Measurements from ENCODE around the gene NOP56. TPM values are rescaled to one million over a fixed set of nuclear protein-coding genes. Genes with fewer than 3 reads are reported as not detected.

Gene NOP56
- polyA plus RNA-seq, 3 donors from 2014 or later, result 69.5 to 94.8 (median 71.2) TPM

DNA sequence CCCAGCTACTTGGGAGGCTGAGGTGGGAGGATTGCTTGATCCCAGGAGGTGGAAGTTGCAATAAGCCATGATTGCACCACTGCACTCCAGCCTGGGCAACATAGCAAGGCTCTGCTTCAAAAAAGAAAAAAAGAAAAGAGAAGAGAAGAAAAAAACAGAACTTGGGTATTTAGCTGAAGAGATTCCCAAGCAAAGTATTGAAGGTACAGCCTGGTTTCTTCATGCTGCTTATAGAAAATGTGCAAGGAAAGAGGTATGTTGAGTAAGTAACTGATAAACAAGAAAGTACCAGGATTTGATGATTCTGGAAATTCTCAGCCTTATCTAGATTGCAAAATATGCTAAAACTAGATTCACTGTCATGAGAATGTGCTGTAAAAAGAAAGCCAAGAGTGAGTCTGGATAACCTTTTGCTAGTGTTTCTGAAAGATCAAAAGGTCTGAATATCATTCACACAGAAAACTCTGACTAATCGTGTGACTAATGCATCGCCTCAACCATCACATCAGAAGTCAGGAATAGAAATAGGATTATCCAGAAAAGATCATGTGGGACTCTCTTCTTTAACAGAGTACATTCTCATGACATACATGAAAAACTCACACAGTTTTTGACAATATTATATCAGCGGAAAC is 32.4 kb upstream of the NOP56 start:
- Mint-ChIP-seq H3K4me3 (no peak overlapping the region), H3K27me3 (ENCODE audit: low read depth in 3 of 3) (peaks cover 5 to 8% (median 6%) of the 10 kb centered on the region in 3 donors), H3K36me3 (no peaks in the 10 kb centered on the region), H3K4me1 (no peaks in the 10 kb centered on the region), H3K9me3 (no peaks in the 10 kb centered on the region), H3K27ac (no peak overlapping the region)
- DNase-seq, result no peak

DNA sequence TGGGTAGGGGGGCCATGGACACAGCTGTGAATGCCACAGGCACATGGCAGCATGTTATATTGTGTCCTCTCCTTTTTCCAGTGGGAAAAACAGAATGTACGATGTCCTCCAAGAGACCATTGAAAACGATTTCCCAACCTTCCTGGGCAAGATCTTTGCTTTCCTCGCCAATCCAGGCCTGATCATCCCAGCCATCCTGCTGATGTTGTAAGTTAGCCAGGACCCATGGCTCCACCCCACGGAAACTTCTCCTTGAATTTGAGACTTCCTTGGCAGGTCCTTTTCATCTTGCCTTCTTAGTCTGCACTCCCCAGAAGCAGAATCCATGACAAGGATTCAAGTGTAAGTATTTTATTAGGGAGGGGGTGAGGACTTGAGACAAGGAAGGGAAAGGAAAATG is 28.2 kb upstream of the NOP56 start:
- Mint-ChIP-seq H3K36me3 (peaks cover 0 to 4% (median 0%) of the 10 kb centered on the region in 3 donors), H3K4me3 (no peak overlapping the region), H3K27ac (no peak overlapping the region), H3K4me1 (no peaks in the 10 kb centered on the region), H3K9me3 (peaks cover 0 to 13% (median 2%) of the 10 kb centered on the region in 6 donors), H3K27me3 (ENCODE audit: low read depth in 3 of 3) (peaks cover 0 to 8% (median 0%) of the 10 kb centered on the region in 3 donors)
- no peak for DNase-seq

DNA sequence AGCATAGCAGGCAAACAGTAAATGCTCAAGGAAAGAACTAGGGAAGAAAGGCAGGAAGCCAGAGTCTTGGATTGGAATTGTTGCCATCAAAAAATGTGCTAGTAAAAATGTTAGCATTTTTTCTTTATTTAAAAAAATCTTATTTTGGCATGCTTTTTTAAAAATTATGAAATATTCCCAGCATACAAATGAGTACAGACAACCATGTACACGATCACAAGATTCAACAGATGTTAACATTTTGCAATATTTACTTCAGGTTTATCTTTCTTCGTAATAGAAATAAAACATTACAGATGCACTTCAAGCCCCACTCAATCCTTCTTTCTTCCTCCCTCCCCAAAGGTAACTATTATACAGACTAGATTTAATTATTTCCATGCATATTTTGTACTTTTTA is 27.4 kb upstream of the NOP56 start:
- Mint-ChIP-seq H3K36me3 (peaks cover 0 to 7% (median 0%) of the 10 kb centered on the region in 3 donors), H3K4me1 (no peaks in the 10 kb centered on the region), H3K4me3 (no peak overlapping the region), H3K27me3 (ENCODE audit: low read depth in 3 of 3) (peaks cover 0 to 8% (median 3%) of the 10 kb centered on the region in 3 donors), H3K27ac (no peak overlapping the region), H3K9me3 (peaks cover 0 to 13% (median 3%) of the 10 kb centered on the region in 6 donors)
- DNase-seq, result no peak

DNA sequence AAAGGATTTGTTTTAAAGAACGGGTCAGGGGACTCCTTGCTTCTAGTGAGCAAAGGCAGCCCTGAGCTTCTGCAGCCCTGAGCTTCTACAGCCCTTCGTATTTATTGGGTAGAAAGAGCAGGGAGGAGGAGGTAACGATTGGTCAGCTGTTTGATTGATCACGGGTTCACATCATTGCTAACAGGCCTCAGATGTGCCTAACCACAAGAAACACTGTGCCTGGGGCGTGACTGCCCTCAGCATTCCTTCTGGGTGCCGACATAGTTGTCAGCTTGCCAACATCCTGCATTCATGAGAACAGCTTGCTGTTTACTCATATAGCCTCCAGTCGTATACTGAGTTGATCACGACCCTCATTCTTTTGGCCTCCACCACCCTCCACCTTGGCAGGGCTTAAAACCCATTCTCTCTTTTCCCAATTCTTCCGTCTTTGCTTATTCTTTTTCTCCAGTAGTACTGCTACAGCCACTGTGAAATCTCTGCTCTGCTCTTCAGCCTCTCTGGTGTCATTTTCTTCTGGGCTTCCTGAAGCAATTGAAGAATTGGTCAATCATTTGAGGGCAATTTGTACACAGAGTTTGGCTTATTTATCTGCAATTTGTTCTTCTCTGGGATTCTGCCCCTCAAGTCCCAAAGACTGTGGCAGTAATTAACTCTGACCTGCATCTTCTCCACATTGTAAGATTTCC is 25.4 kb upstream of the NOP56 start:
- Mint-ChIP-seq H3K4me3 (no peak overlapping the region), H3K9me3 (peaks cover 1 to 22% (median 9%) of the 10 kb centered on the region in 6 donors), H3K36me3 (peaks cover 3 to 7% (median 5%) of the 10 kb centered on the region in 3 donors), H3K27ac (no peak overlapping the region), H3K27me3 (ENCODE audit: low read depth in 3 of 3) (peaks cover 2 to 11% (median 3%) of the 10 kb centered on the region in 3 donors), H3K4me1 (no peaks in the 10 kb centered on the region)
- DNase-seq, result no peak

DNA sequence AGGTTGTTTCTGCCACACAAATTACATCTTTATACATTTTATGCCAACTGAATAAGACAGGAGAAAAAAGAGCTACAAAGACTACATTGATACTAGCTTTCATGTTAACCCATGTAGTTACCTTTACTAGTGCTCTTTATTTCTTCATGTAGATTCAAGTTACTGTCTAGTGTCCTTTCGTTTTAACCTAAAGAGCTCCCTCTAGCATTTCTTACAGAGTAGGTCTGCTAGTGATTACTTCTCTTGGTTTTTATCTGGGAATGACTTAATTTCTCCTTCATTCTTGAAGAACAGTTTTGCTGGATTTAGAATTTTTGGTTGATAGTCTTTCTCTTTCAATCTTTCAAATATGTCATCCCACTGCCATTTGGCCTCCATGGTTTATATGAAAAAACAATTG is 21.2 kb upstream of the NOP56 start:
- no peak overlapping the region for H3K4me3 Mint-ChIP-seq
- peaks cover 10 to 14% (median 11%) of the 10 kb centered on the region in 3 donors for H3K27me3 Mint-ChIP-seq (ENCODE audit: low read depth in 3 of 3)
- H3K4me1 Mint-ChIP-seq, result peaks cover 12 to 24% of the 10 kb centered on the region in 2 donors
- peaks cover 7 to 9% (median 7%) of the 10 kb centered on the region in 3 donors for H3K36me3 Mint-ChIP-seq
- no peak for DNase-seq
- H3K27ac Mint-ChIP-seq, result no peak overlapping the region
- H3K9me3 Mint-ChIP-seq, result peaks cover 1 to 22% (median 9%) of the 10 kb centered on the region in 6 donors

- H3K27me3 Mint-ChIP-seq (ENCODE audit: low read depth in 3 of 3), result peaks cover 11 to 15% (median 11%) of the 10 kb centered on the region in 3 donors
- H3K4me3 Mint-ChIP-seq, result no peak overlapping the region
- H3K27ac Mint-ChIP-seq, result no peak overlapping the region
- H3K9me3 Mint-ChIP-seq, result peaks cover 0 to 22% (median 4%) of the 10 kb centered on the region in 6 donors
- DNase-seq, result no peak
- peaks cover 32 to 46% of the 10 kb centered on the region in 2 donors for H3K4me1 Mint-ChIP-seq
- H3K36me3 Mint-ChIP-seq, result peaks cover 3 to 9% (median 7%) of the 10 kb centered on the region in 3 donors
These were observed 19.1 kb upstream of the NOP56 start for GRCh38 chr20:2633381-2633780.

GRCh38 chr20:2637246-2637645 is 15.2 kb upstream of the NOP56 start:
- Mint-ChIP-seq H3K9me3 (peaks cover 0 to 1% (median 0%) of the 10 kb centered on the region in 6 donors), H3K36me3 (peaks cover 14 to 21% (median 20%) of the 10 kb centered on the region in 3 donors), H3K27ac (peak overlapping the region; percentile 29 to 91 (median 78)), H3K4me3 (peak overlapping the region; percentile 77 to 88 (median 83)), H3K4me1 (peaks cover 41 to 57% of the 10 kb centered on the region in 2 donors), H3K27me3 (ENCODE audit: low read depth in 3 of 3) (peaks cover 8 to 12% (median 9%) of the 10 kb centered on the region in 3 donors)
- DNase-seq, result peak; percentile 56 to 73 (median 67)

GRCh38 chr20:2640260-2640659 is 12.2 kb upstream of the NOP56 start:
- peaks cover 0 to 5% (median 3%) of the 10 kb centered on the region in 3 donors for H3K27me3 Mint-ChIP-seq (ENCODE audit: low read depth in 3 of 3)
- H3K9me3 Mint-ChIP-seq, result no peaks in the 10 kb centered on the region
- peaks cover 39 to 43% of the 10 kb centered on the region in 2 donors for H3K4me1 Mint-ChIP-seq
- peaks cover 21 to 31% (median 22%) of the 10 kb centered on the region in 3 donors for H3K36me3 Mint-ChIP-seq
- H3K4me3 Mint-ChIP-seq, result no peak overlapping the region
- H3K27ac Mint-ChIP-seq, result no peak overlapping the region
- no peak for DNase-seq

GRCh38 chr20:2640899-2641298 is 11.5 kb upstream of the NOP56 start:
- Mint-ChIP-seq H3K4me1 (peaks cover 33 to 36% of the 10 kb centered on the region in 2 donors), H3K27ac (no peak overlapping the region)

GRCh38 chr20:2643708-2644107 is 8.7 kb upstream of the NOP56 start:
- Mint-ChIP-seq H3K4me3 (no peak overlapping the region), H3K27me3 (ENCODE audit: low read depth in 3 of 3) (peaks cover 0 to 3% (median 1%) of the 10 kb centered on the region in 3 donors), H3K27ac (peak overlapping the region in 2 of 6 donors; percentile 11 to 19), H3K36me3 (peaks cover 21 to 31% (median 22%) of the 10 kb centered on the region in 3 donors), H3K4me1 (peaks cover 15 to 17% of the 10 kb centered on the region in 2 donors), H3K9me3 (no peaks in the 10 kb centered on the region)
- no peak for DNase-seq

More at GRCh38 chr20:2640899-2641298, 11.5 kb upstream of the NOP56 start:
- peaks cover 21 to 31% (median 22%) of the 10 kb centered on the region in 3 donors for H3K36me3 Mint-ChIP-seq
- peaks cover 1 to 5% (median 3%) of the 10 kb centered on the region in 3 donors for H3K27me3 Mint-ChIP-seq (ENCODE audit: low read depth in 3 of 3)
- no peaks in the 10 kb centered on the region for H3K9me3 Mint-ChIP-seq
- DNase-seq, result no peak
- no peak overlapping the region for H3K4me3 Mint-ChIP-seq

GRCh38 chr20:2652724-2653555 is 508 bp downstream of the NOP56 start:
- H3K27ac Mint-ChIP-seq, result peak overlapping the region; percentile 59 to 87 (median 78)
- DNase-seq, result peak in 1 of 3 donors; percentile 23
- H3K4me3 Mint-ChIP-seq, result peak overlapping the region; percentile 87 to 93 (median 89)
- H3K36me3 Mint-ChIP-seq, result peaks cover 22 to 33% (median 30%) of the 10 kb centered on the region in 3 donors
- no peaks in the 10 kb centered on the region for H3K9me3 Mint-ChIP-seq
- H3K27me3 Mint-ChIP-seq (ENCODE audit: low read depth in 3 of 3), result peaks cover 2 to 11% (median 8%) of the 10 kb centered on the region in 3 donors
- peaks cover 29 to 45% of the 10 kb centered on the region in 2 donors for H3K4me1 Mint-ChIP-seq

GRCh38 chr20:2653556-2654383 is 1.3 kb downstream of the NOP56 start:
- no peak for DNase-seq
- Mint-ChIP-seq H3K27me3 (ENCODE audit: low read depth in 3 of 3) (peaks cover 3 to 14% (median 12%) of the 10 kb centered on the region in 3 donors), H3K4me3 (peak overlapping the region; percentile 87 to 93 (median 89)), H3K4me1 (peaks cover 29 to 45% of the 10 kb centered on the region in 2 donors), H3K27ac (peak overlapping the region in 4 of 6 donors; percentile 35 to 81 (median 69)), H3K9me3 (no peaks in the 10 kb centered on the region), H3K36me3 (peaks cover 29 to 41% (median 32%) of the 10 kb centered on the region in 3 donors)

All from immature natural killer cell (primary cell).